Neural progenitor cell (in vitro differentiated cells): ENCODE results near the gene MEGF8. TPM values are rescaled to one million over a fixed set of nuclear protein-coding genes. Genes with fewer than 3 reads are reported as not detected.

Experiments used
- DNase-seq: peaks from one replicate; pipeline ENCODE4 v3.0.0-alpha.2; 2016; ENCODE audit warnings: low spot score
- H2AFZ ChIP-seq: fragments of 200-600 bp; sonication (generic); replicated peaks from 2 replicates; pipeline ENCODE4 v1.6.1; 2016; ENCODE audit warnings: antibody characterized with exemption
- H3F3A ChIP-seq: fragments of 200-600 bp; sonication (generic); 2 replicates; pipeline ENCODE4 v1.6.1; 2016; ENCODE audit warnings: antibody characterized with exemption, low read depth
- H3K27ac ChIP-seq: fragments of 200-600 bp; sonication (generic); 2 replicates; pipeline ENCODE4 v1.5.1; 2016; ENCODE audit warnings: mild to moderate bottlenecking
- H3K27me3 ChIP-seq: fragments of 200-600 bp; sonication (generic); 2 replicates; pipeline ENCODE4 v1.6.1; 2016; ENCODE audit warnings: mild to moderate bottlenecking, moderate library complexity
- H3K36me3 ChIP-seq: fragments of 200-600 bp; sonication (generic); 2 replicates; pipeline ENCODE4 v1.5.1; 2016
- H3K4me1 ChIP-seq: fragments of 200-600 bp; sonication (generic); 2 replicates; pipeline ENCODE4 v1.6.1; 2016; ENCODE audit warnings: mixed run types
- H3K4me2 ChIP-seq: fragments of 200-600 bp; sonication (generic); 2 replicates; pipeline ENCODE4 v1.6.1; 2016
- H3K4me3 ChIP-seq: fragments of 200-600 bp; sonication (generic); 2 replicates; pipeline ENCODE4 v1.5.1; 2016
- H3K79me2 ChIP-seq: fragments of 200-600 bp; sonication (generic); 2 replicates; pipeline ENCODE4 v1.6.1; 2016; ENCODE audit warnings: low read depth
- H3K9ac ChIP-seq: fragments of 200-600 bp; sonication (generic); 2 replicates; pipeline ENCODE4 v1.6.1; 2016
- H3K9me3 ChIP-seq: fragments of 200-600 bp; sonication (generic); 2 replicates; pipeline ENCODE4 v1.5.1; 2016; ENCODE audit warnings: low read depth
- H4K20me1 ChIP-seq: fragments of 200-600 bp; sonication (generic); 2 replicates; pipeline ENCODE4 v1.6.1; 2016; ENCODE audit warnings: low read depth
- H3K27ac Mint-ChIP-seq: 3 replicates; pipeline ENCODE4 v1.8.0; 2021; ENCODE audit warnings: mixed read lengths
- H3K27me3 Mint-ChIP-seq: 2 replicates; pipeline ENCODE4 v1.8.0; 2022; ENCODE audit warnings: low read depth, mild to moderate bottlenecking, inconsistent platforms, moderate library complexity, mixed read lengths; ENCODE audit not compliant: insufficient read depth
- H3K36me3 Mint-ChIP-seq: 3 replicates; pipeline ENCODE4 v1.8.0; 2021; ENCODE audit warnings: mixed read lengths
- H3K4me1 Mint-ChIP-seq: 3 replicates; pipeline ENCODE4 v1.8.0; 2021; ENCODE audit warnings: mixed read lengths
- H3K4me3 Mint-ChIP-seq: 3 replicates; pipeline ENCODE4 v1.8.0; 2021; ENCODE audit warnings: mild to moderate bottlenecking, moderate library complexity, mixed read lengths
- H3K9me3 Mint-ChIP-seq: 3 replicates; pipeline ENCODE4 v1.8.0; 2020; ENCODE audit warnings: mixed read lengths
- CTCF ChIP-seq: fragments of 200-600 bp; sonication (generic); IDR thresholded peaks from 2 replicates; pipeline ENCODE4 v1.5.1; 2017; ENCODE audit warnings: antibody characterized with exemption, mild to moderate bottlenecking
- EZH2 ChIP-seq: fragments of 200-600 bp; sonication (generic); IDR thresholded peaks from 2 replicates; pipeline ENCODE4 v1.6.1; 2017; ENCODE audit warnings: antibody characterized with exemption, mild to moderate bottlenecking, moderate library complexity
- EZH2phosphoT487 ChIP-seq: fragments of 200-600 bp; sonication (generic); IDR thresholded peaks from 2 replicates; pipeline ENCODE4 v1.6.1; 2017; ENCODE audit warnings: antibody characterized with exemption
- total RNA-seq: library from RNA; depleted of rRNA; stranded (reverse); fragments of >200 nt; gene quantifications from 2 replicates; pipeline ENCODE4 v1.2.3, GENCODE V29; 2015; ENCODE audit warnings: low replicate concordance

MEGF8 gene
- total RNA-seq, 1 donor from 2014 or later: 7.3 TPM

GRCh38 chr19:42406111-42406510 lies 80.7 kb downstream of the MEGF8 start:
- Mint-ChIP-seq H3K4me3 (no peak overlapping the region), H3K4me1 (peaks cover 15% of the 10 kb centered on the region), H3K27ac (no peak overlapping the region), H3K27me3 (peaks cover 8% of the 10 kb centered on the region), H3K9me3 (no peaks in the 10 kb centered on the region), H3K36me3 (peaks cover 11% of the 10 kb centered on the region)
- Histone ChIP-seq H3K9ac (no peak overlapping the region), H3K27me3 (peaks cover 5% of the 10 kb centered on the region), H3K36me3 (no peaks in the 10 kb centered on the region), H3F3A (peaks cover 10% of the 10 kb centered on the region), H3K9me3 (no peaks in the 10 kb centered on the region), H4K20me1 (peaks cover 78% of the 10 kb centered on the region), H3K4me3 (no peak overlapping the region), H3K4me2 (no peak overlapping the region), H3K79me2 (no peaks in the 10 kb centered on the region), H3K4me1 (peaks cover 7% of the 10 kb centered on the region), H3K27ac (no peak overlapping the region), H2AFZ (no peak overlapping the region)
- DNase-seq: no peak
- no peak for TF ChIP-seq EZH2
- TF ChIP-seq CTCF: no peak
- no peak for TF ChIP-seq EZH2phosphoT487

GRCh38 chr19:42407085-42407815 lies 81.8 kb downstream of the MEGF8 start:
- Histone ChIP-seq H3K4me3 (no peak overlapping the region), H3K36me3 (no peaks in the 10 kb centered on the region), H4K20me1 (peaks cover 87% of the 10 kb centered on the region), H3F3A (peaks cover 10% of the 10 kb centered on the region), H3K9ac (no peak overlapping the region), H3K4me1 (peaks cover 9% of the 10 kb centered on the region), H3K27ac (no peak overlapping the region), H2AFZ (no peak overlapping the region), H3K79me2 (no peaks in the 10 kb centered on the region), H3K27me3 (peaks cover 5% of the 10 kb centered on the region), H3K4me2 (no peak overlapping the region), H3K9me3 (no peaks in the 10 kb centered on the region)
- DNase-seq: no peak
- TF ChIP-seq EZH2phosphoT487 (no peak), EZH2 (no peak), CTCF (no peak)
- peaks cover 6% of the 10 kb centered on the region for H3K27me3 Mint-ChIP-seq
- no peaks in the 10 kb centered on the region for H3K9me3 Mint-ChIP-seq
- peaks cover 18% of the 10 kb centered on the region for H3K4me1 Mint-ChIP-seq
- H3K36me3 Mint-ChIP-seq: peaks cover 11% of the 10 kb centered on the region
- H3K27ac Mint-ChIP-seq: no peak overlapping the region
- H3K4me3 Mint-ChIP-seq: no peak overlapping the region

- H3K9ac ChIP-seq: no peak overlapping the region
- no peaks in the 10 kb centered on the region for H3K36me3 ChIP-seq
- H3K4me3 Mint-ChIP-seq: no peak overlapping the region
- peaks cover 11% of the 10 kb centered on the region for H3K36me3 Mint-ChIP-seq
- peaks cover 9% of the 10 kb centered on the region for H3K4me1 ChIP-seq
- no peak for DNase-seq
- H4K20me1 ChIP-seq: peaks cover 87% of the 10 kb centered on the region
- no peaks in the 10 kb centered on the region for H3K79me2 ChIP-seq
- H3K4me3 ChIP-seq: no peak overlapping the region
- H3K9me3 ChIP-seq: no peaks in the 10 kb centered on the region
- H3K27ac Mint-ChIP-seq: no peak overlapping the region
- H3K27ac ChIP-seq: no peak overlapping the region
- TF ChIP-seq CTCF: no peak
- TF ChIP-seq EZH2: no peak
- no peak overlapping the region for H3K4me2 ChIP-seq
- H3K9me3 Mint-ChIP-seq: no peaks in the 10 kb centered on the region
- peaks cover 18% of the 10 kb centered on the region for H3K4me1 Mint-ChIP-seq
- H2AFZ ChIP-seq: no peak overlapping the region
- H3K27me3 Mint-ChIP-seq: peaks cover 8% of the 10 kb centered on the region
- H3K27me3 ChIP-seq: no peaks in the 10 kb centered on the region
- peaks cover 9% of the 10 kb centered on the region for H3F3A ChIP-seq
Observed at GRCh38 chr19:42407816-42408175, 82.4 kb downstream of the MEGF8 start.
